Right lobe of liver (tissue), 6 donors: ENCODE results near the gene IL9R. TPM values are rescaled to one million over a fixed set of nuclear protein-coding genes. Genes with fewer than 3 reads are reported as not detected.

ENCODE experiments used
- ATAC-seq, 4 donors: fragments of 200-7000 bp; cut with Tn5 transposase; one replicate each; pipeline ENCODE4 v1.9.1; 2020; ENCODE audit warnings: mild to moderate bottlenecking in 4 of 4, moderate library complexity in 4 of 4
- DNase-seq, 3 donors: peaks; one replicate each; pipeline ENCODE4 v3.0.0-alpha.2; 2020
- H3K27ac ChIP-seq, 3 donors: fragments of 200-600 bp; one replicate each; pipeline ENCODE4 v1.8.0; 2022
- H3K27me3 ChIP-seq, 2 donors: fragments of 200-600 bp; one replicate each; pipeline ENCODE4 v1.8.0; 2022
- H3K36me3 ChIP-seq, 4 donors: fragments of 200-600 bp; sonication (generic) in 1 of 4; one replicate each; pipeline versions ENCODE4 v1.5.1 to v1.8.0; 2017 to 2022; ENCODE audit warnings: control low read depth in 1 of 4
- H3K4me1 ChIP-seq, 4 donors: fragments of 200-600 bp; sonication (generic) in 1 of 4; one replicate each; pipeline versions ENCODE4 v1.5.1 to v1.8.0; 2017 to 2022; ENCODE audit warnings: control low read depth in 1 of 4
- H3K4me3 ChIP-seq, 3 donors: fragments of 200-600 bp; one replicate each; pipeline ENCODE4 v1.8.0; 2022
- H3K9me3 ChIP-seq, 4 donors: fragments of 200-600 bp; sonication (generic) in 1 of 4; one replicate each; pipeline versions ENCODE4 v1.5.1 to v1.8.0; 2017 to 2022; ENCODE audit warnings: control low read depth in 1 of 4
- POLR2A ChIP-seq: fragments of 450-650 bp; IDR thresholded peaks from one replicate; pipeline ENCODE4 v1.6.1; 2017; ENCODE audit warnings: antibody characterized with exemption, mild to moderate bottlenecking
- whole genome bisulfite sequencing: methylation state at CpG from one replicate; pipeline ENCODE4 v1.1.6; 2018; ENCODE audit warnings: low coverage, low lambda C conversion rate; ENCODE audit not compliant: insufficient coverage; ENCODE audit errors: missing lambda C conversion rate; 5-methylcytosine and 5-hydroxymethylcytosine counted together
- intact Hi-C, 2 donors: fragments of 100-400 bp; cut with DNase I; formaldehyde crosslinking; loops; one replicate each; pipeline versions ENCODE4 v1.11.2 to v1.14.1; 2022
- long read RNA-seq: library from polyadenylated mRNA; unstranded; transcript quantifications from one replicate; pipeline ENCODE4 v2.0.0, GENCODE V29; 2019
- total RNA-seq, 6 experiments: library from RNA; depleted of rRNA in 2 of 6; stranded (reverse); fragments of >200 nt in 2 of 6; fragmentation: NEBNext Ultra II Directional in 3 of 6; extraction: Animal tissue kit (Norgen Biotek cat#: 25700) in 3 of 6; gene quantifications; one replicate each; pipeline versions ENCODE4 v1.1.0 to v1.2.4, GENCODE V29; 2016 to 2023
- TF ChIP-seq, protein P1 (sequence below), 4 donors: fragments of 200-600 bp in 3 of 4; fragments of 450-650 bp in 1 of 4; IDR thresholded peaks; one replicate each; pipeline versions ENCODE4 v1.5.1 to v1.8.0; 2016 to 2022; ENCODE audit warnings: antibody characterized with exemption in 4 of 4, mild to moderate bottlenecking in 2 of 4
- donor health status: DM: no; HTN: yes; CAD: no.
- donor health status: DM: no; HTN: no; CAD: no.
- donor health status: DM: no; HTN: no; CAD: no.
- donor health status: DM: no; HTN: yes; CAD: no.
- donor health status: DM: no; HTN: yes; CAD: no.

The IL9R gene
- total RNA-seq: under 1 TPM in 3 of 6 experiments, not detected in 3; 0.18 to 0.37 (median 0.18) TPM
- long read RNA-seq: 0 reads

GRCh38 chrX:155997436-155997835, at the start of gene IL9R:
IL9R (plus strand) TSS chrX:155997696; CDS start chrX:155997760, 64 bp downstream.
- no peak within 1 kb of the TSS for H3K4me3 ChIP-seq
- H3K9me3 ChIP-seq: no peaks in the 10 kb centered on the region
- H3K27ac ChIP-seq: no peak within 1 kb of the TSS
- intact Hi-C loops: no loop called here
- H3K4me1 ChIP-seq: no peaks in the 10 kb centered on the region
- no peaks in the 10 kb centered on the region for H3K27me3 ChIP-seq
- peak in 1 of 4 donors; percentile 29 for ATAC-seq
- H3K36me3 ChIP-seq: no peaks in the 10 kb centered on the region
- TF ChIP-seq, protein P1, sequence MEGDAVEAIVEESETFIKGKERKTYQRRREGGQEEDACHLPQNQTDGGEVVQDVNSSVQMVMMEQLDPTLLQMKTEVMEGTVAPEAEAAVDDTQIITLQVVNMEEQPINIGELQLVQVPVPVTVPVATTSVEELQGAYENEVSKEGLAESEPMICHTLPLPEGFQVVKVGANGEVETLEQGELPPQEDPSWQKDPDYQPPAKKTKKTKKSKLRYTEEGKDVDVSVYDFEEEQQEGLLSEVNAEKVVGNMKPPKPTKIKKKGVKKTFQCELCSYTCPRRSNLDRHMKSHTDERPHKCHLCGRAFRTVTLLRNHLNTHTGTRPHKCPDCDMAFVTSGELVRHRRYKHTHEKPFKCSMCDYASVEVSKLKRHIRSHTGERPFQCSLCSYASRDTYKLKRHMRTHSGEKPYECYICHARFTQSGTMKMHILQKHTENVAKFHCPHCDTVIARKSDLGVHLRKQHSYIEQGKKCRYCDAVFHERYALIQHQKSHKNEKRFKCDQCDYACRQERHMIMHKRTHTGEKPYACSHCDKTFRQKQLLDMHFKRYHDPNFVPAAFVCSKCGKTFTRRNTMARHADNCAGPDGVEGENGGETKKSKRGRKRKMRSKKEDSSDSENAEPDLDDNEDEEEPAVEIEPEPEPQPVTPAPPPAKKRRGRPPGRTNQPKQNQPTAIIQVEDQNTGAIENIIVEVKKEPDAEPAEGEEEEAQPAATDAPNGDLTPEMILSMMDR (IDR thresholded peaks at IDR 0.05): no peak
- TF ChIP-seq POLR2A: no peak
- no peak for DNase-seq
- WGBS: 51% methylated on average over 4 of the region's 5 CpGs

- no peak for DNase-seq
- H3K4me1 ChIP-seq: no peaks in the 10 kb centered on the region
- no peak overlapping the region for H3K4me3 ChIP-seq
- 71% methylated on average over 2 of the region's 2 CpGs for WGBS
- TF ChIP-seq, protein P1 (IDR thresholded peaks at IDR 0.05): no peak
- TF ChIP-seq POLR2A: no peak
- H3K27ac ChIP-seq: no peak overlapping the region
- no peaks in the 10 kb centered on the region for H3K36me3 ChIP-seq
- peak in 2 of 4 donors; percentile 29 to 49 for ATAC-seq
- intact Hi-C loops: no loop called here
- no peaks in the 10 kb centered on the region for H3K27me3 ChIP-seq
- no peaks in the 10 kb centered on the region for H3K9me3 ChIP-seq
These were observed 48.4 kb upstream of the IL9R start for GRCh38 chrX:155949098-155949497.

- Histone ChIP-seq H3K27ac (no peak overlapping the region), H3K4me3 (no peak overlapping the region), H3K9me3 (no peaks in the 10 kb centered on the region), H3K4me1 (no peaks in the 10 kb centered on the region), H3K27me3 (no peaks in the 10 kb centered on the region), H3K36me3 (no peaks in the 10 kb centered on the region)
- WGBS: 33% methylated on average over 3 of the region's 3 CpGs
- DNase-seq (peak in 2 of 3 donors; percentile 58 to 63), ATAC-seq (peak; percentile 54 to 85 (median 72))
- TF ChIP-seq, protein P1 (IDR thresholded peaks at IDR 0.05): no peak
- TF ChIP-seq POLR2A: no peak
- intact Hi-C loops: no loop called here
These were observed 46.2 kb upstream of the IL9R start for GRCh38 chrX:155951237-155951789.

- Histone ChIP-seq H3K4me3 (no peak overlapping the region), H3K4me1 (no peaks in the 10 kb centered on the region), H3K36me3 (no peaks in the 10 kb centered on the region), H3K27ac (no peak overlapping the region), H3K9me3 (no peaks in the 10 kb centered on the region), H3K27me3 (no peaks in the 10 kb centered on the region)
- no peak for TF ChIP-seq POLR2A
- TF ChIP-seq, protein P1 (IDR thresholded peaks at IDR 0.05): no peak
- ATAC-seq: no peak
- WGBS: 55% methylated on average over 3 of the region's 3 CpGs
- no peak for DNase-seq
- intact Hi-C loops: no loop called here
These were observed 44.4 kb upstream of the IL9R start for GRCh38 chrX:155953055-155953454.
